ENCODE data around the gene EMC7. TPM values are rescaled to one million over a fixed set of nuclear protein-coding genes. Genes with fewer than 3 reads are reported as not detected.

The EMC7 gene
- total RNA-seq, 1 donor: 40.5 TPM

DNA sequence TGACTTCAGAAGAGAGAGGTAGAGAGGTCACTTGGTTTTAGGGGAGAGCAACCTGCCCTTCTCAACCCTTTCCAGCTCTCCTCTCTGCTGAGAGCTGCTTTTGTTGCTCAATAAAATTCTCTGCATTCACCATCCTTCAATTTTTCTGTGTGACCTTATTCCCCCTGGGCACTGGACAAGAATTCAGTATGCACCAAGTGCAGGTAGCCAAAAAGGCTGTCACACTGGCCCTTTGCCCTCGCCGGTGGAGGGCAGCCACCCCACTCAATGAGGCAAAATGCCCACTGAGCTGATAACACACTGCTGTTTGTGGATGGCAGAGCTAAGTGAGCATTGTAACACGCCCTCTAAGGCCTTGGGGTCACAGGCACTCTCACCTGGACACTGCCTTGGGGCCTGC, 13.1 kb upstream of the EMC7 start:
- no peak overlapping the region for H3K4me2 ChIP-seq (ENCODE audit: insufficient read depth, low read length)
- H3K4me1 ChIP-seq (ENCODE audit: insufficient read depth, low read length): no peaks in the 10 kb centered on the region
- H3K9me3 ChIP-seq (ENCODE audit: low read depth, low read length): no peaks in the 10 kb centered on the region
- H3K27me3 ChIP-seq (ENCODE audit: insufficient read depth, low read length): no peaks in the 10 kb centered on the region
- no peak overlapping the region for H3K4me3 ChIP-seq (ENCODE audit: insufficient read depth, low read length)
- H2AFZ ChIP-seq (ENCODE audit: low read length): no peak overlapping the region
- TF ChIP-seq, protein P1, sequence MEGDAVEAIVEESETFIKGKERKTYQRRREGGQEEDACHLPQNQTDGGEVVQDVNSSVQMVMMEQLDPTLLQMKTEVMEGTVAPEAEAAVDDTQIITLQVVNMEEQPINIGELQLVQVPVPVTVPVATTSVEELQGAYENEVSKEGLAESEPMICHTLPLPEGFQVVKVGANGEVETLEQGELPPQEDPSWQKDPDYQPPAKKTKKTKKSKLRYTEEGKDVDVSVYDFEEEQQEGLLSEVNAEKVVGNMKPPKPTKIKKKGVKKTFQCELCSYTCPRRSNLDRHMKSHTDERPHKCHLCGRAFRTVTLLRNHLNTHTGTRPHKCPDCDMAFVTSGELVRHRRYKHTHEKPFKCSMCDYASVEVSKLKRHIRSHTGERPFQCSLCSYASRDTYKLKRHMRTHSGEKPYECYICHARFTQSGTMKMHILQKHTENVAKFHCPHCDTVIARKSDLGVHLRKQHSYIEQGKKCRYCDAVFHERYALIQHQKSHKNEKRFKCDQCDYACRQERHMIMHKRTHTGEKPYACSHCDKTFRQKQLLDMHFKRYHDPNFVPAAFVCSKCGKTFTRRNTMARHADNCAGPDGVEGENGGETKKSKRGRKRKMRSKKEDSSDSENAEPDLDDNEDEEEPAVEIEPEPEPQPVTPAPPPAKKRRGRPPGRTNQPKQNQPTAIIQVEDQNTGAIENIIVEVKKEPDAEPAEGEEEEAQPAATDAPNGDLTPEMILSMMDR (IDR thresholded peaks at IDR 0.05; ENCODE audit: extremely low read depth, low read depth, low read length): no peak
- H3K36me3 ChIP-seq (ENCODE audit: insufficient read depth, low read length): no peaks in the 10 kb centered on the region
- no peak for DNase-seq (ENCODE audit: insufficient read length, low spot score, missing footprints)
- H4K20me1 ChIP-seq (ENCODE audit: insufficient read depth, low read length): no peaks in the 10 kb centered on the region
- no peaks in the 10 kb centered on the region for H3K79me2 ChIP-seq (ENCODE audit: insufficient read depth, low read length)
- no peak overlapping the region for H3K27ac ChIP-seq (ENCODE audit: low read depth, low read length)

DNA sequence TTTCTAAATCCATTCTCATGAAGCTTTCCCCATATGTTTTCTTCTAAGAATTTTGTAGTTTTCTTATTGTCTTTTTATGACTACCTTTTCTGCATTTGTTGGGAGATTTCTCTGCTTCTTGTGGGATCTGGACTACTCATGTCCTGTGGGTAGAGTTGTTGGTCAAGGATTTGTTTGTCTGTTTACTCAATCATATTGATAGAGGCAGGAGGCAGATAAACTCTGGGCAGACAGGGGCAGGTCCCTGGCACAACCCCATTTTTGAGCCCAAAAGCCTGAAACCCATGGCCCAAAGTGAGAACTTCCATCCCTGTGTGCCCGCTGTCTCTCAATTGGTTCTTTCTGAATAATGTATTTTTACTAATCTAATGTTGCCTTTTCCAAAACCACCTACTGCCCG, 12.6 kb upstream of the EMC7 start:
- DNase-seq (ENCODE audit: insufficient read length, low spot score, missing footprints): no peak
- Histone ChIP-seq H3K79me2 (ENCODE audit: insufficient read depth, low read length) (no peaks in the 10 kb centered on the region), H3K27ac (ENCODE audit: low read depth, low read length) (no peak overlapping the region), H4K20me1 (ENCODE audit: insufficient read depth, low read length) (no peaks in the 10 kb centered on the region), H3K36me3 (ENCODE audit: insufficient read depth, low read length) (no peaks in the 10 kb centered on the region), H3K27me3 (ENCODE audit: insufficient read depth, low read length) (no peaks in the 10 kb centered on the region), H3K4me3 (ENCODE audit: insufficient read depth, low read length) (no peak overlapping the region), H2AFZ (ENCODE audit: low read length) (no peak overlapping the region), H3K9me3 (ENCODE audit: low read depth, low read length) (no peaks in the 10 kb centered on the region), H3K4me1 (ENCODE audit: insufficient read depth, low read length) (no peaks in the 10 kb centered on the region), H3K4me2 (ENCODE audit: insufficient read depth, low read length) (no peak overlapping the region)
- TF ChIP-seq, protein P1 (IDR thresholded peaks at IDR 0.05; ENCODE audit: extremely low read depth, low read depth, low read length): no peak

DNA sequence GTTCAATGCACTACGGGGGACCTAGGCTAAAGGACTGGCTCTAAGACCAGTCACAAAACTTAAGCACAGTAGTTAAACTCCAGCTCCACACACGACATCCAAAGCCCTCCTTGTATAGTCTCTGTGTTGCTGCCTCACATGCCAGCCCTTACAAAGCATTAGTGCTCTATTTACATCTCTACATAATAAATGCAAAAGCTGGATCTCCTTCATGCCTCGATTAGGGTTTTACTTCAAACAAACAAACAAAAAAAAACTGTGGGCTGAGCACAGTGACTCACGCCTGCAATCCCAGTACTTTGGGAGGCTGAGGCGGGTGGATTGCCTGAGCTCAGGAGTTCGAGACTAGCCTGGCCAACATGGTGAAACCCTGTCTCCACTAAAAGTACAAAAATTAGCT, 9.8 kb upstream of the EMC7 start:
- no peak overlapping the region for H3K4me3 ChIP-seq (ENCODE audit: insufficient read depth, low read length)
- H3K36me3 ChIP-seq (ENCODE audit: insufficient read depth, low read length): no peaks in the 10 kb centered on the region
- H2AFZ ChIP-seq (ENCODE audit: low read length): no peak overlapping the region
- H3K4me1 ChIP-seq (ENCODE audit: insufficient read depth, low read length): no peaks in the 10 kb centered on the region
- TF ChIP-seq, protein P1 (IDR thresholded peaks at IDR 0.05; ENCODE audit: extremely low read depth, low read depth, low read length): no peak
- no peaks in the 10 kb centered on the region for H3K79me2 ChIP-seq (ENCODE audit: insufficient read depth, low read length)
- H3K27me3 ChIP-seq (ENCODE audit: insufficient read depth, low read length): no peaks in the 10 kb centered on the region
- no peak for DNase-seq (ENCODE audit: insufficient read length, low spot score, missing footprints)
- H4K20me1 ChIP-seq (ENCODE audit: insufficient read depth, low read length): no peaks in the 10 kb centered on the region
- no peak overlapping the region for H3K4me2 ChIP-seq (ENCODE audit: insufficient read depth, low read length)
- H3K27ac ChIP-seq (ENCODE audit: low read depth, low read length): no peak overlapping the region
- no peaks in the 10 kb centered on the region for H3K9me3 ChIP-seq (ENCODE audit: low read depth, low read length)

DNA sequence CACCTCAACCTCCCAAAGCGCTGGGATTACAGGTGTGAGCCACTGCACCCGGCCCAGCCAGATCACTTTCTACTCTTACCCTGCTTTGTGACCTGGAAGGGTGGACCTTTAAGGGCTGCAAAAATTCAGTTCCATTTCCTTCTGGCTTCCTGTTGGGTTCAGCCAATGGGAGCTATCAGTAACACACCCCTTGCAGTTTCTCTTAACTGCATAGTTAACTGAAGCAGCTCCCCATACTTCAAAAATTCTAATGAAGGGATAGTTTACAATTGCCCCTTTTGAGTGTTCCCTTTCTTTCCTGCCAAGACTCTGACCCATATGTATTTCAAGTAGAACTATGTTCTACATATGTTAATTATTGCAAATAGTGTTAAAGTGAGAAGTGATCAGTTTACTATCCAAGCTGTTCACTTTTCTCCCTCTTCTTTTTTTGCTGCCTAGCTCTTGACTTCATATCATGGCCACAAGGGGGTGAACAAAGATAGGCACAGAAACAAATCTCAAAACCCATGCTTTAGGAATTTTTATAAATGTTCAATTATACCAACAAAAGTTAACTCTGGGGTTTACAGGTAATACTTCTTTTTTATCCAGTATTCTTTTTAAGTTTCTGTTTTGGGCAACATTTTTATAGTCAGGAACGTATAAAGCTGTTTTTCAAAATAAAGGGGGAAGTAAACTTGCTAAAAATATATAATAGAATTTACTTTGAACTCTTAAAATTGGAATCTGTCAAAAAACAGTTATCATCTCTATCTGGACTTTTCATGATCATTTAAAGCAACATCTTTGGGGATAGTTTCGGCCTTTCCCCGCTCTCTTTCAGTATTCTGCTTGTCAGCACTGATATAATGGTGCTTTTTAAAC, 8.4 kb upstream of the EMC7 start:
- no peak overlapping the region for H3K4me3 ChIP-seq (ENCODE audit: insufficient read depth, low read length)
- H4K20me1 ChIP-seq (ENCODE audit: insufficient read depth, low read length): no peaks in the 10 kb centered on the region
- no peaks in the 10 kb centered on the region for H3K36me3 ChIP-seq (ENCODE audit: insufficient read depth, low read length)
- no peaks in the 10 kb centered on the region for H3K27me3 ChIP-seq (ENCODE audit: insufficient read depth, low read length)
- no peak for DNase-seq (ENCODE audit: insufficient read length, low spot score, missing footprints)
- H3K4me2 ChIP-seq (ENCODE audit: insufficient read depth, low read length): no peak overlapping the region
- H3K79me2 ChIP-seq (ENCODE audit: insufficient read depth, low read length): no peaks in the 10 kb centered on the region
- no peak overlapping the region for H3K27ac ChIP-seq (ENCODE audit: low read depth, low read length)
- TF ChIP-seq, protein P1 (IDR thresholded peaks at IDR 0.05; ENCODE audit: extremely low read depth, low read depth, low read length): peak; percentile 72
- H3K4me1 ChIP-seq (ENCODE audit: insufficient read depth, low read length): no peaks in the 10 kb centered on the region
- no peaks in the 10 kb centered on the region for H3K9me3 ChIP-seq (ENCODE audit: low read depth, low read length)
- H2AFZ ChIP-seq (ENCODE audit: low read length): no peak overlapping the region
